HK-2 (cell line): ENCODE results near the gene POLD4.
A peak's percentile ranks its signal among the peaks of the same experiment; 100 is the strongest.

Experiments
- DNase-seq: peaks from one replicate; pipeline ENCODE4 v3.0.0-alpha.2; 2018; ENCODE audit not compliant: unreplicated experiment

POLD4 gene

DNA sequence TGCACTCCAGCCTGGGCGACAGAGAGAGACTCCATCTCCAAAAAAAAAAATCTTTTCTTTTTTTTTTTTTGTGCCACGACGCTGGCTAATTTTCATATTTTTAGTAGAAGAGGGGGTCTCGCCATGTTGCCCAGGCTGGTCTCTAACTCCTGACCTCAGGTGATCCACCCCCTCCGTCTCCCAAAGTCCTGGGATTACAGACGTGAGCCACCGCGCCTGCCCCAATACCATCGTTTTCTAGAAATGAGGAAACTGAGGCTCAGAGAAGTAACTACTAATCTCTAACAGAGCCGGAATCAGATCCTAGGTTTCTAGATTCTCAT lies 36.5 kb downstream of the POLD4 start:
- DNase-seq: no peak

DNA sequence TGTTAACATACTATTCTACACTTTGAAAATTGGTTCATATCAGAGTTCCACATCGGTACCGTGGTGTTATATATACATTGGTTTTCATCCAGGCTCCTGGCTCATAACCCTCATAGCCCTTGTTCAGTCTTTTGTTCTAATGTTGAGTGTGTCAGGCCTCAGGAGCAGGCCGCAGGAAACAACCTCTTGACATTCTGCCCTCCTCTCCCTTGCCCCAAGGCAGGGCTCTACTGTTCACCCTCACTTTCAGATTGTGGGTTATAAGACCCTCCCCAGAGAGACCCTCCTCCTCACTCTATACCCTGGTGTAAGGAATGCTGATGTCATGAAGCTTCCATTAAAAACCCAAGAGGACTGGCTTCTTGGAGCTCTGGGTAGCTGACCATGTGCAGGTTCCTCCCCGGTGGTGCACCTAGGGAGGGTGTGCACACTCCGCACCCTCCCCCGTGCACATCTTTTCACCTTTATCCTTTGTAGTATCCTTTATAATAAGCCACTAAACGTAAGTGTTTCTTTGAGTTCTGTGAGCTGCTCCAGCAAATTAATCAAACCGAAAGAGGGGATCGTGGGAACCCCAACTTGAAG lies 37.9 kb downstream of the POLD4 start:
- DNase-seq: no peak

DNA sequence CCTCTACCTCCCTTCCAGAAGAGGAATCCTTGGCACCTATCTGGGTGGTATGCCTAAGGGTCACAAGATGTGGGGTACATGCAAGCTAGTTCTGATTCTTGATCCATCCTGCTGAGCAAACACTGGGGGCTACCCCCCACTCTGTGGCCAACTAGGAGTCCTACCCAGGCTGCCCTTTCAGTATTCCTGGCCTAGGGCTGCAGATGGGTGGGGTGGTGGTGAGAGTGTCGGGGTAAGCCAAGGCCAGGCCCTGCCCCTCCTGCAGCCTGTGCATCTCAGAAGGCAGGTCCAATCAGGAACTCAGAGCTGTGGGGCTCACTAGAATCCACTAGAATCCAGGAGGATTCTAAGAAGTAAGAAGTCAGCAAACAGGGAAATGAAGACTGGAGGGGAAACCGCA lies 39.1 kb downstream of the POLD4 start:
- DNase-seq: no peak

DNA sequence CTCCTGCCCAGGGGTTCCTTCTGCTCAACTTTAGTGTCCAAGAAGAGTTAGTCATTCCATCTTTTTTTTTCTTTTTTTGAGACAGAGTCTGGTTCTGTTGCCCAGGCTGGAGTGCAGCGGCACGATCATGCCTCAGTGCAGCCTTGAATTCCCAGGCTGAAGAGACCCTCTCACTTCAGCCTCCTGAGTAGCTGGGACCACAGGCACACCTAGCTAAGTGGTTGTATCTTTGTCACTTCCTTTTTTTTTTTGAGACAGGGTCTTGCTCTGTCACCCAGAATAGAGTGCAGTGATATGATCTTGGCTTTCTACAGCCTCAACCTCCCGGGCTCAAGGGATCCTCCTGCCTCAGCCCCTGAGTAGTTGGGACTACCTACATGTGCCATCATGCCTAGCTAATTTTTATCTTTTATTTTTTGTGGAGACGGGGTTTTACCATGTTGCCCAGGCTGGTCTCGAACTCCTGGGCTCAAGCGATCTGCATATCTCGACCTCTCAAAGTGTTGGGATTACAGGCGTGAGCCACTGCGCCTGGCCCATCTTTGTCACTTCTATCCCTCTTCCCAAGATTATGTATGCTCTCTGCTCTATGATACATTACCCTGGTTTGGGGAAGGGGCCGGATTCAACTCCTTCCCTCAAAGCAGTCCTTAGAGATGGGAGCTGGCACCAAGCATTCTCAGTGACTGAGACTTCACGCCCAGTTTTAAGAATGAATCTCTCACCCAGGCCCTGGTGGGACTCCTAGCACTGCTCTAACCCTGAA lies 40.0 kb downstream of the POLD4 start:
- no peak for DNase-seq

DNA sequence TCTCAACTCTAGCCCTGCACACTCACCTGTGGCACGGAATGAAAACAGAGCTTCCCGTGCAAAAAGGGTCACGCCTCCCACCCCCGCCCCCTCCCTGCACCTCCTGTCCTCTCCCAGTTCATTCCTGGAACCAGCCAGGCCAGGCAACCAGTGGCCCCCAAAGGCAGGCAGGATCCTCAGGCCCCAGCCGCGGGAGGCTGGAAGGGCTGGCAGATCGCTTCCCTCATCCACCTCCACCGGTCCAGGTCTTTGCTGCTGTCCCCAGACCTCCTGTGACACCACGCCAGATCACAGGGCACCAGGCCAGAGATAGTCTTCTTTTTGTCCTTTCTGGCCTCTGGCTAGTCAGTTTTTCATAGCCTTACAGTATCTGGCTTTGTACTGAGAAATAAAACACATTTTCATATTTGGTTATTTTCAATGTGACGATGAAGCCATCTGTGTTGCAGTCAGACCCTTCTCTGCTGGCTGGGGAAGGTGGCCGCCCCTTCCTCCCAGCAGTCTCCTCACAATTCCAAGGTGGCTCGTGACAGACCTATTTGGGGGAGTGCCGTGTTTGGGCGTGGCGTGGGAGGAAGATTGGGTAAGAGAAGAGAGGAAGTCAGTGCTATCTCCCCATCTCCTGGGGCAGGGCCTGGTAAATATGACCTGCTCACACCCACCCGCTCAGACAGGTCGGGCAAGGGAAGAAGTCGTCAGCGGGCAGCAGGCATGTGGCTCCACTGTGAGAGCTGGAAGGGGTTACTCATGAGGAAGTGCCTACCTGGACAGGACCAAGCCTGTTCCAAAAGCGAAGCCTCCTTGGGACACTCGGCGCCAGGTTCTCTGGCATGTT lies 40.9 kb downstream of the POLD4 start:
- no peak for DNase-seq

DNA sequence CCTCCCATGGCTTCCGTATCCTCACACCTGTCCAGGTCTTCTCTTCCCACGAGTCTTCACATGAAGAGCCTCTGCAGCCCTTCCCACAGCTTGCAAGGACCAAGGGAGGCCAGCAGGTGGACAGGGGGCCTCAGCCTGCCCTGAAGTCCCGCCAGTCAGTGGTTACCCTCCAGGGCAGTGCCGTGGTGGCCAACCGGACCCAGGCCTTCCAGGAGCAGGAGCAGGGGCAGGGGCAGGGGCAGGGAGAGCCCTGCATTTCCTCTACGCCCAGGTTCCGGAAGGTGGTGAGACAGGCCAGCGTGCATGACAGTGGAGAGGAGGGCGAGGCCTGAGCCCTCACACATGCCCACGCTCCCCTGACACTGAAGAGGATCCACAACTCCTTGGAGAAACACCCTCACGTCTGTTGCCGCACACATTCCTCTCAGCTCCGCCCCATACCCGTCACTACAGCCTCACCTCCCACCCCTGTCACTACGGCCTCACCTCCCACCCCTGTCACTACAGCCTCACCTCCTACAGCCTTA lies 41.7 kb downstream of the POLD4 start:
- no peak for DNase-seq

DNA sequence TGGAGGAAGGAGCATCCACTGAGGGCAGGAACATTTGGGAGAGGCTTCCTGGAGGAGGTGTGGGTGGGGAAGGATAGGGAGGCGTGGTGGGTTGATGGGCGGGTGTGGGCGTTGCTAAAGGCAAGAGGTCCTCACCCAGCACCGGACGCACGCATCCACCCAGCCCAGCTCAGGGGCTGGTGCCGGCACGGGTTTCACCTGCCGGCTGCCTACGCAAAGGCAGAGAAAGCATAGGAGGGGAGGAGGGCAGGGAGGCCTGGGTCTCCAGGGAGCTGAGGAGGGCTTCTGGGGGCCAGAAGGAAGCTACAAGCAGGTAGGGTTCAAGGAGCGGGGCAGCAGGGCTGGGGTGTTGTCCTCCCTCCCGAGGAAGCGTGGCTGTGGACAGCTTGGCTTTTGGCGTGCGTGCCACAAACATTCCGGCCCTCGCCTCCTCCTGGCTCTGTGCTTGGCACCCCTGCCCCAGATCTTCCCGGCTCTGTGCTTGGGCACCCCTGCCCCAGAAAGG lies 42.2 kb downstream of the POLD4 start:
- no peak for DNase-seq

DNA sequence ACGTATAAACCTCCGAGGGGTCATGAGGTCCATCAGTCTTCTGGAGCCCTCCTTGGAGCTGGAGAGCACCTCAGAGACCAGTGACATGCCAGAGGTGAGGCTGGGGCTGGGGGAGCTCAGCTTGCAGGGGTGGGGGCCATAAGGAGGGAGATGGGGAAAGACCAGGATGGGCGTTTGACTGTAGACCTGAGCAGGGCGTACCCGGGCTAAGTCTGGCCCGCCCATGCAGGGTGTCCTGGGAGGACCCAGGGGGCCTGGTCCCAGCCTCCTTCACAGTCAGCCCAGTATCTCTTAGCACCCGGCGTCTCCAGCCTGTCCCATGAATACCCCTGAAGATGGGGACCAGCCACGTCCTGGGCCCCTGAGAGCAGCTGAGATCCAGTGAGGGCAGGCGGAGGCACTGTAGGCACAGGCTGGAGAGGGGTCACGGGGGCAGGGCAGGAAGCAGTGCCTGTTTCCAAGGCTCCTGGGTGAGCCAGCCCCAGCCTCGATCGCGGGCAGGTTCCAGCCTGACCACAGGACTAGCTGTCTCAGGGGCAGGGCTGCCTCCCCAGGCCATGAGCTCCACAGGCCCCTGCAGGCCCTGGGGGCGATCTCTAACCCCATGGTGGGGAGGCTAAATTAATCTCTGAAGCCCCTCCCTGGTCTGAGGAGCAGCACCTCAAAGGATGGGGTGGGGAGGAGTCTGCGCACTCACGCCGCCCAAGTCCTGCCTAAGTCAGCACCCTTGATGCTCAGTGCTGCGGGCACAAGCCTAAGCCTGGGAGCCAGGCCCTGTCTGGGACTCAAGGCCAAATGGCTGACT lies 42.9 kb downstream of the POLD4 start:
- no peak for DNase-seq

DNA sequence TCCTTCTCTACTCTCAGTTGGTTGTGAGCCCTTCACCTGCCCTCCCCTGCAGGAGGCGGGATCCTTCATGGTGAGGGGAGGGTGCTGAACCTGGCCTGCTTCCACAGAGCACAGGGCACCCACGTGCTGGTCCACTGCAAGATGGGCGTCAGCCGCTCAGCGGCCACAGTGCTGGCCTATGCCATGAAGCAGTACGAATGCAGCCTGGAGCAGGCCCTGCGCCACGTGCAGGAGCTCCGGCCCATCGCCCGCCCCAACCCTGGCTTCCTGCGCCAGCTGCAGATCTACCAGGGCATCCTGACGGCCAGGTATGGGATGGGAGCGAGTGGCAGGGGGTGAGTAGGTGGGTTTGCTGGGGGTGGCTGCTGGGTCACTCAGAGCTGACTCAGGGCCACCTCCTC lies 43.7 kb downstream of the POLD4 start:
- no peak for DNase-seq

DNA sequence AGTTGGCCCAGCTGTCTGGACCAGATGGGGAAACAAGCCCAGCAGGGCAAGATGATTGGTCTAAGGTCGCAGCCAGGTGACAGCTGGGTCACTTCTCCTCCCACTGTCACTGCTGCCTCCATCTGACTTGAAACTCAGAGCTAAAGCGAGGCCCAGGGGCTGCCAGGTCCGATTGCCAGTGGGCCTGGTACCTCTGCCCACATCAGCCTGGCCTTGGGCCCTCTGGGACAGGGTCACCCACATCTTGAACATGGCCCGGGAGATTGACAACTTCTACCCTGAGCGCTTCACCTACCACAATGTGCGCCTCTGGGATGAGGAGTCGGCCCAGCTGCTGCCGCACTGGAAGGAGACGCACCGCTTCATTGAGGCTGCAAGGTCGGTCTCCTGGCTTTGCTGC lies 44.2 kb downstream of the POLD4 start:
- no peak for DNase-seq

DNA sequence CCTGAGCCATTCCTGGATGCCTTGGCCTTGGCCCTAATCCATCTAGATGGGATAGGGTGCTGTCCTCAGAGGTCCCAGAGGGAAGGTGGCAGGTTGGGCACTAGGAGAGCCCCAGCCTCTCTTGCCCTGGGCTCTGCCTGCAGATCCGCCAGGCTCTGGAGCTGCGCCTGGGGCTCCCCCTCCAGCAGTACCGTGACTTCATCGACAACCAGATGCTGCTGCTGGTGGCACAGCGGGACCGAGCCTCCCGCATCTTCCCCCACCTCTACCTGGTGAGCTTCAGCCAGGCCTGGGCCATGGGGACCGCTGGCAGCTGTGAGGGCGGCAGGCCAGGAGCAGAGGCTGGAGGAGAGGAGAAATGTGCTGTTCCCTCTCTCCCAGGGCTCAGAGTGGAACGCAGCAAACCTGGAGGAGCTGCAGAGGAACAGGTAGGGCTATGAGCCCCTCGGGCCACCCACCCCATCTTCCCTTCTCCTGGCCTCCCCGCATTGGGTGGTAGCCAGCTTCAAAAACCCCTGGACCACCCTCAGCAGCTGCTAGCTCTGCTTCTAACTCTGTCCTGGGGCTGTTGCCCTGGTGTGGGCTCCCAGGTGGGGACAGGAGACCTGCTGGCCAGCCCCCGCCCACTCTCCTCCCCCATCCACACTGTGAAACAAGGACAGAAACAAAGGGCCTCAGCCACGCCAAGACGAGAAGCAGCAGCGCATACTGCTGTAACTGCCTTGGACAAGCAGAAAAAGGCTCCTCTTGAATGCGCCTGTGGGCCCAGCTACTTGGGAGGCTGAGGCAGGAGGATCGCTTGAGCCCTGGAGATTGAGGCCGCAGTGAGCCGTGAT lies 45.1 kb downstream of the POLD4 start:
- DNase-seq: no peak

DNA sequence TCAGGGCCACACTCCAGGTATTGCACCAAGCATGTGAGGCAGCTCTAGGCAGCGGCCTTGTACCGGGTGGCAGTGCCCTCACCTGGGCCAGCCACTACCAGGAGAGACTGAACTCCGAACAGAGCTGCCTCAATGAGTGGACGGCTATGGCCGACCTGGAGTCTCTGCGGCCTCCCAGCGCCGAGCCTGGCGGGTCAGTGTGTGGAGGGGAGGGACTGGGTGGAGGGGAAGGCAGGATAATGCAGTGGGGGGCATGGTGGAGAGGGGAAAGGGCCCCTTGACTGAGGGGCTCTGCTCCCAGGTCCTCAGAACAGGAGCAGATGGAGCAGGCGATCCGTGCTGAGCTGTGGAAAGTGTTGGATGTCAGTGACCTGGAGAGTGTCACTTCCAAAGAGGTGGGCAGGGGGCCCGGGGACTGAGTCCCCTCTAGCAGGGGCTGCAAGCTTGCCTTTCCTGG lies 45.8 kb downstream of the POLD4 start:
- DNase-seq: no peak

DNA sequence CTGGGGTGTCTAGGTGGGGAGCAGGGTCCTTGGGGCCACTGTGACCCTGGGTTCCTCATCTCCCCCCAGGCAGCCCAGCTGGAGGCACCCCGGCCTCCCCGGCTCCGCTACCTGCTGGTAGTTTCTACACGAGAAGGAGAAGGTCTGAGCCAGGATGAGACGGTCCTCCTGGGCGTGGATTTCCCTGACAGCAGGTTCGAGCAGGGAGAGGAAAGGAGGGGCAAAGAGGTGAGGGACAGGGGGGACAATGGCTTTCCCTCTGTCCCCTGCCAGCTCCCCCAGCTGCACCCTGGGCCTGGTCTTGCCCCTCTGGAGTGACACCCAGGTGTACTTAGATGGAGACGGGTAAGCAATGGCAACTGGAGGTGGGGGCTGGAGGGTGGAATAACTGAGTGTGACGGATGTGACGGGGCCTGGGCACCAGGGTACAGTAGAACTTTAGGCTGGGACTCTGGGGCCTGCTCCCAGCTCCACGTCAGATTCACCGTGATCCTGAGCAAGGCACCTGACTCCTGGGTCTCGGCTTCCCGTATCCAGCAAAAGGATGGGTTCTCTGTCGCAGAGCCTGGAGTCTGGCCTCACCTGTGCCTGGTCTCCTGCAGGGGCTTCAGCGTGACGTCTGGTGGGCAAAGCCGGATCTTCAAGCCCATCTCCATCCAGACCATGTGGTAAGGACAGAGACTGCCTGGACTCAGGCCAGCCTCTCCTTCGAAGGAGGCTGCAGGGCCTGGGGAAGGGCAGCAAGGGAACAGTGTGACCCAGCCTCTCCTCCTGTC lies 46.4 kb downstream of the POLD4 start:
- DNase-seq: no peak

DNA sequence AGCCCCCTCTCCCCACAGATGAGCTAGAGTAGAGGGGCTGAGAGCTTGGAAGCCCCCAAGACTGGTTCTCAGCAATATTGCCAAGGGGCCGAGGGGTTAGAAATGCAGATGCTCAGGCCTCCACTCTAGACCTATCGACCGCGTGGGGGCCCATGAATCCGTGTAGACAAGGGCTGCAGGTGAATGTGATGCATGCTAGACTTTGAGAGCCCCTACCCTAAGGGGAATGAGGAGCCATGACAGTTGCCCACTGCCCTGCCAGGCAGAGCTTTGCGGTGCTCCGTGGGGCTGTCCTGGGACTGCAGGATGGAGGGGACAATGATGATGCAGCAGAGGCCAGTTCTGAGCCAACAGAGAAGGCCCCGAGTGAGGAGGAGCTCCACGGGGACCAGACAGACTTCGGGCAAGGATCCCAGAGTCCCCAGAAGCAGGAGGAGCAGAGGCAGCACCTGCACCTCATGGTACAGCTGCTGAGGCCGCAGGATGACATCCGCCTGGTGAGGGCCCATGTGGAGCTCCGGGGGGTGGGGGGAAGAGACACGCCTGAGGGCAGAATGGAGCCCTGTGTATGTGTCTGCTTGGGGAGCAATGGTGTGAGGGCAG lies 48.7 kb downstream of the POLD4 start:
- DNase-seq: no peak

DNA sequence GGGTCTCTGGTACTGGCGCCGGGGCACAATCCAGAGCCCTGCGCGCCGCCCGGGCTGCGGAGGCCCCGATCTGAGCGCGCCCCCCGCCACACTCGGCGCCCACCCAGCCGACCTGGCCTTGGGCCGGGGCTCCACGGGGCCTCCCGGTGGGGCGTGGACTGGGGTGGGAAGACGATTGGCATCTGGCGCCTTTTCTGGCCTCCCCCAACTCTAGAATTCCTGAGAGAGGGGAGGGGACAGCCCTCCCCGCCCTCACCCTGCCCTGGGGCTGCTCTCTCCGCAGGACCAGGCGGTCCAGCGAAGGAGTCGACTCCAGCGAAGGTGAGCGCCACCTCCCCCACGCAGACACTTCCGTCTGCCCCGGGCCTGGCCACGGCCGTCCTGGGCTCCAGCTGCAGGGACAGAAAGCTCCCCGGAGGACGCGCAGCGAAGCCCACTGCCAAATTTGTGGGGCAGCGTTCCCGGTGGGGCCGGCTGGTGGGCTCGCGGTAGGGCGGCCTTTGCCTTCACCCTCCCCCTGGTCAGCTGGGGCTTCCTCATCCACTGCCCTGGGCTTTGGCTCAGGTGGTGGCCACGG lies 49.4 kb downstream of the POLD4 start:
- DNase-seq: peak; percentile 54

DNA sequence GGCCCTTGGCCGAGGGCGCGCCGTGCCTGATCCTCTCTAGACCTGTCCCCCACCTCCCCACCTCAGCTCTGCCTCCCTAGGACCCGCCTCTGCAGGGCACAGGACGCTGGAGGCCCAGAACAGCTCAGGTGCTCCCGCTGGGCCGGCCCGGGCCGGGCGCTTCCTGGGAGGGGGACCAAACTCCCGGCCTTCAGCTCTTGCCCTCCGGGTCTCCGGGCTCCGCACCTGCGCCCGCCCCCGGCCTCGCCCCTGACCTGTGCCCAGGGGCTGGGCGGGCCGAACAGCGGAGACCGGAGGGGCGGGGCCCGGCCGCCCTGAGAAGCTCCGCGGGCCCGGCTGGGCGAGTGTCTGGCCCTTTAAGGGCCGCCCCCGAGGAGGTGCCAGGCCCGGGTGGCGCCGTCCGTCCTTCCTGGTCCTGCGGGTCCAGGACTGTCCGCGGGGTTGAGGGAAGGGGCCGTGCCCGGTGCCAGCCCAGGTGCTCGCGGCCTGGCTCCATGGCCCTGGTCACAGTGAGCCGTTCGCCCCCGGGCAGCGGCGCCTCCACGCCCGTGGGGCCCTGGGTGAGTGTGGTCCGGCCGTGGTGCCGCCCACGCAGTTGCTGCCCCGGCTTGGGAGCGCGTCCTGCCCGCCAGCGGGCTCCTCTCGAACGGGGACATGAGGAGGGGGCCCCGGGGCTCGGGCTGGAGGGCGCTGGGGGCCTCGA lies 50.1 kb downstream of the POLD4 start, which contains the start of gene SSH3:
Gene SSH3, plus strand, starts transcription at position 399 of the 703 bp plus-strand sequence. Its CDS starts 96 bp downstream, at position 495.
- DNase-seq: peak; percentile 79

DNA sequence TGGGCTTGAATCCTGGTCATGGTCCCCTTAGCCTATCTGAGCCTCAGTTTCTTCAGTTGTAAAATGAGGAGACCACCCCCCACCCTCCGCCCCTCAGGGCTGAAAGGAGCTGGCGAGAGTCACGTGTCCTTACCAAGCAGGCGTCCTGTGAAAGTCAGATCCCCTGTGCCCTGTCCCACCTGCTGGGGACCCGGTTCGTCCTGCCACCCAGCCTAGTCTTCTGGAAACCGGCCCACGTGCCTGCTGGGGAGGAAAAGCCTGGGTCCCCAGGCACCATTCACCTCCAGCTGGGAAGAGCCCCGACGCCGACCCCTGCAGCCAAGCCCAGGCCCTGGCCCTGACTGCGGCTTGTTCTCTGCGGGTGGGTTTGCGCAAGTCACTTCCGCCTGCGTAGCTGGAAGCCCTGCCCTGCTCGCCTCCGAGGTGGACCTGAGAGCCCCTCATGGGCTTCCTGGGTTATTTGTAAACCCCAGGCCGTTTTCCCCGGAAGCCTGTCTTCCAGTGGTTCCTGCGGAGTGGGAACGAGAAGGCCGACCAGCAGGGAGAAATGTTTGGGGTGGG lies 50.7 kb downstream of the POLD4 start:
- peak; percentile 65 for DNase-seq

DNA sequence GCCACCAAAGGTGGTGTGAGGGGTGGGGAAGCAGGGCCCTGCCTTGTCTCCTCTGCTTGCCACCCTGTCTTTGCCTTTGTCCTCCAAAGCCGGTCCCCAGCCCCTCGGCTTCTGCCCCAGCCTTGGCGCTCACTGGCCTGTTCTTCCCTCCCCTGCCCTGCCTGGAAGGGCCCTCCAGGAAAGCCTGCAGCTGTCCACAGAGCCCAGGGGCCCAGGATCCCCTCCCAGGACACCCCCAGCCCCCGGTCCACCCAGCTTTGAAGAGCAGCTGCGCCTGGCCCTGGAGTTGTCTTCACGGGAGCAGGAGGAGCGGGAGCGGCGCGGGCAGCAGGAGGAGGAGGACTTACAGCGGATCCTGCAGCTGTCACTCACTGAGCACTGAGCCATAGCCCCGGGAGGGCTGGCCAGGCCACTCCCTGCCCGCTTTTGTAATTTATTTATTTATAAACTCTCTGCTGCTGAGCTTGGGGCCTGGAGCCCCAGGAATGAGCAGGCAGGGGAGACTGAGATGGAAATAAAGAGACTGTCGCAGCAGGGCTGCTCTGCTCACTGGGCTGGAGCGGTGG lies 51.3 kb downstream of the POLD4 start:
- peak; percentile 73 for DNase-seq
